CD4-positive, alpha-beta T cell (primary cell): ENCODE data around the gene ARHGAP15. TPM values are rescaled to one million over a fixed set of nuclear protein-coding genes. Genes with fewer than 3 reads are reported as not detected.

Experiments
- ATAC-seq: fragments of 200-7000 bp; cut with Tn5 transposase; one replicate; pipeline ENCODE4 v1.10.0; 2022; ENCODE audit warnings: mild to moderate bottlenecking; ENCODE audit not compliant: poor library complexity
- CTCF ChIA-PET: fragments of 350-600 bp; sonication (Branson Sonifier 250); formaldehyde crosslinking; loops from one replicate; lab custom pipeline; 2021; ENCODE audit warnings: antibody characterized with exemption, inconsistent platforms; lab: Charles Lee
- POLR2A ChIA-PET: fragments of 350-600 bp; sonication (Branson Sonifier 250); formaldehyde crosslinking; loops from one replicate; lab custom pipeline; 2021; ENCODE audit warnings: antibody characterized with exemption, inconsistent platforms; lab: Charles Lee
- DNase-seq, 14 experiments: peaks; one replicate each; pipeline ENCODE4 v3.0.0-alpha.2; 2013 to 2020; ENCODE audit warnings: mixed read lengths in 2 of 14
- H3K27ac ChIP-seq, 2 donors: one replicate each; pipeline versions ENCODE4 v1.5.1 to v1.7.0; 2013; ENCODE audit warnings: low read length in 2 of 2, low read depth in 1 of 2, mild to moderate bottlenecking in 1 of 2
- H3K27me3 ChIP-seq, 2 experiments: 1 replicate in 1 of 2; 2 replicates in 1 of 2; pipeline versions ENCODE4 v1.6.1 to v1.7.0; 2013; ENCODE audit warnings: low read length in 2 of 2, control low read depth in 1 of 2, mild to moderate bottlenecking in 1 of 2, moderate library complexity in 1 of 2; ENCODE audit not compliant: insufficient read depth in 2 of 2, control insufficient read depth in 1 of 2
- H3K36me3 ChIP-seq: one replicate; pipeline ENCODE4 v1.6.1; 2013; ENCODE audit warnings: low read length, control low read depth; ENCODE audit not compliant: insufficient read depth
- H3K4me1 ChIP-seq: one replicate; pipeline ENCODE4 v1.6.1; 2013; ENCODE audit warnings: low read length, control low read depth; ENCODE audit not compliant: insufficient read depth
- H3K4me3 ChIP-seq: one replicate; pipeline ENCODE4 v1.5.1; 2013; ENCODE audit warnings: mild to moderate bottlenecking, low read length, moderate library complexity
- H3K9me3 ChIP-seq, 2 experiments: 1 replicate in 1 of 2; 2 replicates in 1 of 2; pipeline versions ENCODE4 v1.6.1 to v1.7.0; 2013; ENCODE audit warnings: low read length in 2 of 2, mild to moderate bottlenecking in 2 of 2, control low read depth in 1 of 2, moderate library complexity in 1 of 2; ENCODE audit not compliant: control insufficient read depth in 1 of 2, insufficient read depth in 1 of 2
- H3K27ac Mint-ChIP-seq: one replicate; pipeline ENCODE4 v1.8.0; 2020; ENCODE audit warnings: mixed read lengths
- H3K27me3 Mint-ChIP-seq: one replicate; pipeline ENCODE4 v1.8.0; 2021; ENCODE audit warnings: mixed read lengths
- H3K36me3 Mint-ChIP-seq: one replicate; pipeline ENCODE4 v1.8.0; 2021; ENCODE audit warnings: low read depth, mixed read lengths
- H3K4me1 Mint-ChIP-seq: one replicate; pipeline ENCODE4 v1.8.0; 2021; ENCODE audit warnings: low read depth, mixed read lengths
- H3K4me3 Mint-ChIP-seq: one replicate; pipeline ENCODE4 v1.8.0; 2020; ENCODE audit warnings: mild to moderate bottlenecking, mixed read lengths
- H3K9me3 Mint-ChIP-seq: one replicate; pipeline ENCODE4 v1.8.0; 2020; ENCODE audit warnings: mixed read lengths
- intact Hi-C, 2 experiments: fragments of 100-400 bp; cut with DNase I in 1 of 2; cut with micrococcal nuclease in 1 of 2; formaldehyde crosslinking; loops; one replicate each; pipeline versions ENCODE4 v1.15.1 to v1.9.0; 2023 to 2025; cut with DNase I, micrococcal nuclease
- total RNA-seq, 174 experiments: library from RNA in 2 of 174; stranded (reverse) in 2 of 174; gene quantifications; one replicate each; pipeline ENCODE4 v1.2.3 and lab custom pipeline; 2021 to 2026
- TF ChIP-seq, protein P1 (sequence below): fragments of 200-600 bp; IDR thresholded peaks from one replicate; pipeline ENCODE4 v1.8.0; 2022; ENCODE audit warnings: antibody characterized with exemption, mild to moderate bottlenecking

The ARHGAP15 gene
- total RNA-seq, 2 experiments from 2014 or later: 158 to 165 TPM

GRCh38 chr2:143192106-143192505 is 62.9 kb downstream of the ARHGAP15 start:
- ATAC-seq (no peak), DNase-seq (no peak)
- no peak overlapping the region for H3K27ac ChIP-seq
- H3K9me3 ChIP-seq: no peaks in the 10 kb centered on the region
- CTCF ChIA-PET: no interaction called here
- no peaks in the 10 kb centered on the region for H3K27me3 ChIP-seq
- no peak overlapping the region for H3K4me3 ChIP-seq
- Mint-ChIP-seq H3K27ac (peak overlapping the region; percentile 10), H3K4me3 (no peak overlapping the region), H3K27me3 (no peaks in the 10 kb centered on the region), H3K36me3 (peaks cover 71% of the 10 kb centered on the region), H3K9me3 (no peaks in the 10 kb centered on the region), H3K4me1 (peaks cover 74% of the 10 kb centered on the region)
- intact Hi-C loops: no loop called here
- peaks cover 3% of the 10 kb centered on the region for H3K4me1 ChIP-seq
- peaks cover 24% of the 10 kb centered on the region for H3K36me3 ChIP-seq
- POLR2A ChIA-PET: interaction anchor here (0.7 kb wide), 1 partner anchor 10 kb away, joined by 3 read pairs; no protein-coding TSS in a partner anchor
- TF ChIP-seq, protein P1, sequence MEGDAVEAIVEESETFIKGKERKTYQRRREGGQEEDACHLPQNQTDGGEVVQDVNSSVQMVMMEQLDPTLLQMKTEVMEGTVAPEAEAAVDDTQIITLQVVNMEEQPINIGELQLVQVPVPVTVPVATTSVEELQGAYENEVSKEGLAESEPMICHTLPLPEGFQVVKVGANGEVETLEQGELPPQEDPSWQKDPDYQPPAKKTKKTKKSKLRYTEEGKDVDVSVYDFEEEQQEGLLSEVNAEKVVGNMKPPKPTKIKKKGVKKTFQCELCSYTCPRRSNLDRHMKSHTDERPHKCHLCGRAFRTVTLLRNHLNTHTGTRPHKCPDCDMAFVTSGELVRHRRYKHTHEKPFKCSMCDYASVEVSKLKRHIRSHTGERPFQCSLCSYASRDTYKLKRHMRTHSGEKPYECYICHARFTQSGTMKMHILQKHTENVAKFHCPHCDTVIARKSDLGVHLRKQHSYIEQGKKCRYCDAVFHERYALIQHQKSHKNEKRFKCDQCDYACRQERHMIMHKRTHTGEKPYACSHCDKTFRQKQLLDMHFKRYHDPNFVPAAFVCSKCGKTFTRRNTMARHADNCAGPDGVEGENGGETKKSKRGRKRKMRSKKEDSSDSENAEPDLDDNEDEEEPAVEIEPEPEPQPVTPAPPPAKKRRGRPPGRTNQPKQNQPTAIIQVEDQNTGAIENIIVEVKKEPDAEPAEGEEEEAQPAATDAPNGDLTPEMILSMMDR: no peak

- Histone ChIP-seq H3K27me3 (no peaks in the 10 kb centered on the region), H3K4me3 (no peak overlapping the region), H3K4me1 (peaks cover 3% of the 10 kb centered on the region), H3K27ac (no peak overlapping the region), H3K36me3 (peaks cover 24% of the 10 kb centered on the region), H3K9me3 (no peaks in the 10 kb centered on the region)
- Mint-ChIP-seq H3K27ac (peak overlapping the region; percentile 10), H3K27me3 (no peaks in the 10 kb centered on the region), H3K4me3 (no peak overlapping the region), H3K36me3 (peaks cover 67% of the 10 kb centered on the region), H3K4me1 (peaks cover 73% of the 10 kb centered on the region), H3K9me3 (no peaks in the 10 kb centered on the region)
- ChIA-PET POLR2A (no interaction called here), CTCF (no interaction called here)
- ATAC-seq (no peak), DNase-seq (no peak)
- intact Hi-C loops: no loop called here
- TF ChIP-seq, protein P1: no peak
Observed at GRCh38 chr2:143192716-143193115, 63.5 kb downstream of the ARHGAP15 start.

DNA sequence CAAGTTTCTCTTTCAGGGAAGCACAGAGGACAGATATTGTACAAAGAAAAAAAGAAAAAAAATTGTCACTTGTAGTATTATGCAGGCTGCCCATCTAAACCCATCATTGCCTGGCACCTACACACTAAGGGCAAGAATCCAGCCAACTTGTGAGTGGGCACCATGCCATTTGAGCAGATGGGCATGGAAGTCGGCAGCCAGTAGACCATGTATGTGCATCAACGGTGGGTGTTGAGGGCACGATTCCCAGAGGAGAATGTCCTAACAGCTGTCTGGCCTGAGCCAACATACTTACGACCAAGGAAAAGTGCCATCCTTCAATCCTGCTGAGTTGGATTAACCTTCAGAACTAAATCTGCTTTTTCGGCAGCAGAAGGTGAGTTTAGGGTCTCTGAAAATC is 63.9 kb downstream of the ARHGAP15 start:
- Mint-ChIP-seq H3K9me3 (no peaks in the 10 kb centered on the region), H3K27ac (peak overlapping the region; percentile 27), H3K4me3 (no peak overlapping the region), H3K27me3 (no peaks in the 10 kb centered on the region), H3K36me3 (peaks cover 70% of the 10 kb centered on the region), H3K4me1 (peaks cover 76% of the 10 kb centered on the region)
- Histone ChIP-seq H3K9me3 (no peaks in the 10 kb centered on the region), H3K4me3 (no peak overlapping the region), H3K4me1 (peaks cover 3% of the 10 kb centered on the region), H3K27ac (no peak overlapping the region), H3K27me3 (no peaks in the 10 kb centered on the region), H3K36me3 (peaks cover 24% of the 10 kb centered on the region)
- TF ChIP-seq, protein P1: no peak
- intact Hi-C loops: no loop called here
- no peak for DNase-seq
- ATAC-seq: no peak
- CTCF ChIA-PET: interaction anchor here (1.0 to 1.2 kb wide), 2 partner anchors 24 to 31 kb away, joined by 3 read pairs; no protein-coding TSS in a partner anchor
- POLR2A ChIA-PET: no interaction called here
